C4-2B (cell line): ENCODE results near the gene TRIM8.

ENCODE experiments used
- CTCF ChIP-seq: fragments of 450-650 bp; conservative IDR thresholded peaks from 2 replicates; pipeline ENCODE4 v1.5.1; 2017; ENCODE audit warnings: mild to moderate bottlenecking
- ZFX ChIP-seq: fragments of 450-650 bp; IDR thresholded peaks from 2 replicates; pipeline ENCODE4 v1.6.1; 2017

DNA sequence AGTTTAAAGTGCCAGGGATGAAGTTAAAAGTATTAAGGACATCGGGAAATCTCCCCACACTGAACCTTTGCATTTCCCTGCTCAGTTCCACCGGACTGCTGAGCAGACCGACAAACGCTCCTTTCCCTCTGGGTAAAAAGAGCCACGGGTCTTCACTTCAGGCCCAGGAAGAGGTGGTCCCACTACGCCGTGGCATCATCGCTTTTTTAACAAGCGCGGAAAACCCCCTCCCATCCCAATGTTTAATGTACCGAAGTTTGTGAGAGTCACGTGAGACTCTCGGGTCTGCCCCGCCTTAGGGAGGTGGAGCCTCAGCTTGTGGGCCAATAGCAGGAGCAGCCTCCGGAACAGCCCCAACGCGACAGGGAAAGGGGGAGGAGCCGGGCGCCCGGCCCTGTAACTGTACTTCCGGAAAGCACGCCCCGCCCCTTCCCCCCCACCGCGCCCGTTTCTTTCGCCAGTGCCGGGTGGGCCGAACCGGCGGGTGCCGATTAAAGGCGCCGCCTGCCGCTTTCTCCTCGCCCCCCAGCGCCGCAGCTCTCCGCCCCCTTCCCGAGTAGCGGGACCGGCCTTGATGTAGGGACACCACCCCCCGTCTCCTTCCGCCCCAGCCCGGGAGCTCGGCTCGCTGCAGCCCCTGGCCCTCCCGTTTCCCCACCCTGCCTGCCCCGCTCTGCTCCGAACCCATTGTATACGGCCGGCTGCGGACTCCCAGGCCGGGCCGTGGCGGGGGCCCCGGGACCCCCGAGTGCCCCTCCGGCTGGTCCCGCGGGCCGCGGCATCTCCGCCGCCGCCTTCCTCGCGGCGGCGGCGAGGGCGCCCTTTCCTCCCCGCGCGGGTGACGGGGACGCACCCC is 2.2 kb upstream of the TRIM8 start:
- TF ChIP-seq CTCF (no peak), ZFX (no peak)
